ENCODE measurements around the gene ZNF507. TPM values are rescaled to one million over a fixed set of nuclear protein-coding genes. Genes with fewer than 3 reads are reported as not detected.
"Not testable (repeated sequence)": the region's sequence is repeated elsewhere in the genome, so short reads cannot be mapped to it uniquely, and the experiment has no call there.

The ZNF507 gene
- total RNA-seq, 8 experiments from 2014 or later: 7.9 to 31.6 (median 13.0) TPM

DNA sequence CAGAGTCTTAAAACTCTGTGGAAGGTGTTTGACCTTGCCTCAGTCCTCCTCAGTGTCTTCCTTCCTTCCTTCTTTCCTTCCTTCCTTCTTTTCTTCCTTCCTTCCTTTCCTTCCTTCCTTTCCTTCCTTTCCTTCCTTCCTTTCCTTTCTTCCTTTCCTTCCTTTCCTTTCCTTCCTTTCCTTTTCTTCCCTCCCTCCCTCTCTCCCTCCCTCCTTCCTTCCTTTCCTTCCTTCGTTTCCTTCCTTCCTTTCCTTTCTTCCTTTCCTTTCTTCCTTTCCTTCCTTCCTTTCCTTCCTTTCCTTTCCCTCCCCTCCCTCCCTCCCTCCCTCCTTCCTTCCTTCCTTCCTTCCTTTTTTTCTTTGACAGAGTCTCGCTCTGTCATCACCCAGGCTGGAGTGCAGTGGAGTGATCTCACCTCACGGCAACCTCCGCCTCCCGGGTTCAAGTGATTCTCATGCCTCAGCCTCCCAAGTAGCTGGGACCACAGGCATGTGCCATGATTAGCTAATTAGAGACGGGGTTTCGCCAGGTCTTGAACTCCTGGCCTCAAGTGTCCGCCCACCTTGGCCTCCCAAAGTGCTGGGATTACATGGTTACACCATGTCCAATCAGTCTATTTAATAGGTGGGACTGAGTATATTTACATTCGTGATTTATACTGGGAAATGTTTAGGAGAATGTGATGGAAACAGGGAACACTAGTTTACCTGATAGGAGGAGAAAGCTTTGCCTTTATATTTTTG lies 16.3 kb downstream of the ZNF507 start:
- in situ Hi-C loops (cut with MboI; ENCODE audit: low pct_unique_long_range_greater_than_20kb in 2 of 9, low sequenced_read_pairs in 9 of 9, unreplicated experiment in 9 of 9): no loop called here
- no peaks in the 10 kb centered on the region for H3K4me1 ChIP-seq (replicated peaks in 1 of 2)
- H3K27ac ChIP-seq: no peak overlapping the region
- no peak for ATAC-seq (replicated peaks in 6 of 8)
- 40 to 100% (median 96%) methylated on average over 1 to 6 of the region's 9 CpGs for WGBS, 10 experiments
- H3K4me3 ChIP-seq: no peak overlapping the region

GRCh38 chr19:32362318-32362691 lies 16.9 kb downstream of the ZNF507 start:
- in situ Hi-C loops (cut with MboI; ENCODE audit: low pct_unique_long_range_greater_than_20kb in 2 of 9, low sequenced_read_pairs in 9 of 9, unreplicated experiment in 9 of 9): no loop called here
- 85 to 100% (median 95%) methylated on average over 1 to 5 of the region's 5 CpGs; no CpG with 5 or more reads in 1 of the 10 experiments for WGBS, 10 experiments
- H3K27ac ChIP-seq: no peak overlapping the region
- H3K4me1 ChIP-seq (replicated peaks in 1 of 2): no peaks in the 10 kb centered on the region
- H3K4me3 ChIP-seq: no peak overlapping the region
- ATAC-seq (replicated peaks in 6 of 8): no peak

- in situ Hi-C loops (cut with MboI; ENCODE audit: low pct_unique_long_range_greater_than_20kb in 2 of 9, low sequenced_read_pairs in 9 of 9, unreplicated experiment in 9 of 9): no loop called here
- WGBS, 10 experiments: 0 to 100% (median 79%) methylated on average over 1 to 3 of the region's 3 CpGs; no CpG with 5 or more reads in 3 of the 10 experiments
- no peak overlapping the region for H3K4me3 ChIP-seq
- ATAC-seq (replicated peaks in 6 of 8): no peak
- no peak overlapping the region for H3K27ac ChIP-seq
- no peaks in the 10 kb centered on the region for H3K4me1 ChIP-seq (replicated peaks in 1 of 2)
These were observed 17.8 kb downstream of the ZNF507 start for GRCh38 chr19:32363175-32363574.

- no peak overlapping the region for H3K4me3 ChIP-seq
- ATAC-seq (replicated peaks in 6 of 8): peak in 1 of 8 experiments; percentile 14
- in situ Hi-C loops (cut with MboI; ENCODE audit: low pct_unique_long_range_greater_than_20kb in 2 of 9, low sequenced_read_pairs in 9 of 9, unreplicated experiment in 9 of 9): no loop called here
These were observed 18.2 kb downstream of the ZNF507 start for GRCh38 chr19:32363632-32364031.

GRCh38 chr19:32364040-32364439 lies 18.6 kb downstream of the ZNF507 start:
- Histone ChIP-seq H3K4me1 (replicated peaks in 1 of 2) (no peaks in the 10 kb centered on the region), H3K27ac (no peak overlapping the region), H3K4me3 (no peak overlapping the region)
- ATAC-seq (replicated peaks in 6 of 8): no peak
- 86 to 100% (median 100%) methylated on average over 1 of the region's 1 CpG; no CpG with 5 or more reads in 3 of the 10 experiments for WGBS, 10 experiments
- in situ Hi-C loops (cut with MboI; ENCODE audit: low pct_unique_long_range_greater_than_20kb in 2 of 9, low sequenced_read_pairs in 9 of 9, unreplicated experiment in 9 of 9): no loop called here

More at GRCh38 chr19:32363632-32364031, 18.2 kb downstream of the ZNF507 start:
- no peaks in the 10 kb centered on the region for H3K4me1 ChIP-seq (replicated peaks in 1 of 2)
- H3K27ac ChIP-seq: no peak overlapping the region
- 71 to 100% (median 89%) methylated on average over 1 to 3 of the region's 3 CpGs; no CpG with 5 or more reads in 1 of the 10 experiments for WGBS, 10 experiments

GRCh38 chr19:32367063-32367462 lies 21.7 kb downstream of the ZNF507 start:
- H3K4me1 ChIP-seq (replicated peaks in 1 of 2): no peaks in the 10 kb centered on the region
- no peak overlapping the region for H3K27ac ChIP-seq
- ATAC-seq (replicated peaks in 6 of 8): no peak
- 67 to 100% (median 86%) methylated on average over 2 to 6 of the region's 6 CpGs; no CpG with 5 or more reads in 2 of the 10 experiments for WGBS, 10 experiments
- no peak overlapping the region for H3K4me3 ChIP-seq
- in situ Hi-C loops (cut with MboI; ENCODE audit: low pct_unique_long_range_greater_than_20kb in 2 of 9, low sequenced_read_pairs in 9 of 9, unreplicated experiment in 9 of 9): no loop called here

DNA sequence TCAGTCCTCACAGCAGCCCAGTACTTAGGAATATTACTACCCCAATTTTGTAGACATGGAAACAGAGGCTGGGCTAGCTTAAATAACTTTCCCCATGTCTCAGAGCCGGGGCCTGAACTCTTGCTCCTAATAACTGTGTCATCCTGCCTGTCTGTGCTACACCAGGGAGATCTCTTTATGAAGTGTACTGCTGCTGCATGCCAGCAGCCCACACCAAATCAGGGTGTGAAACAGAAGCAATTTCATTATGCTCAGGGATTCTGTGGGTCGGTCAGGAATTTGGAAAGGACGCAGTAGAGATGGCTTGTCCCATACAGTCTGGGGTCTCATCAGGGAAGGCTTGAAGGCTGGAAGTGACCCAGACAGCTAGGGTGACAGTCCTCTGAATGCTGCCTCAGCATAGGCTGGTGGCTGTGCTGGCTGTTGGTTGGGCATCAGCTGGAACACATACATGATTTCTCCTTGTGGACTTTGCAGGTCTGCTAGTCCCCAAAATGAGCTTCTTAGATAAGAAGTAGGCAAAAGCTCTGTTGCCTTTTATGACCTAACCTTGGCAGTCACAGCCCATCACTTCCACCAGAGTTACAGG lies 22.6 kb downstream of the ZNF507 start:
- in situ Hi-C loops (cut with MboI; ENCODE audit: low pct_unique_long_range_greater_than_20kb in 2 of 9, low sequenced_read_pairs in 9 of 9, unreplicated experiment in 9 of 9): no loop called here
- Histone ChIP-seq H3K27ac (no peak overlapping the region), H3K4me3 (no peak overlapping the region), H3K4me1 (replicated peaks in 1 of 2) (no peaks in the 10 kb centered on the region)
- no peak for ATAC-seq (replicated peaks in 6 of 8)
- 20 to 100% (median 100%) methylated on average over 1 to 3 of the region's 3 CpGs; no CpG with 5 or more reads in 5 of the 10 experiments for WGBS, 10 experiments

DNA sequence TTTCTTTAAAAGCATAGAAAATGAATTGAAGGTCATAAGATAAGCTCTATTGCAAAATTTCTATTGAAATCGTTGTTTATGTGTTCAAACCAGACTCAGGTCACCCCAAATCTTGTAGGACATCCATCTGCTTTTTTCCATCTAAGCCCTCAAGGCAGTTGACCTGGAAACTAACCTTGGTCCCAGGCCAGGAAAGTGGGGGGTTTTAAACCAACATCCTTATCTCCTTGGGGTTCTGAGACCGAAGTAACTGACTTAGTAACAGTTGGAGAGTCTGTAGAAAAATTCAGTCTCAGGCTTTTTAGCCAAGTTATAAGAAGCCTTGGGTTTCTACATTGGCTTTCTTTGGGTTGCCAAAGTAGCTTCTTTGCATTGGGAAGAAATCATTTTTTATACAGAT lies 23.4 kb downstream of the ZNF507 start:
- Histone ChIP-seq H3K4me1 (replicated peaks in 1 of 2) (no peaks in the 10 kb centered on the region), H3K4me3 (no peak overlapping the region), H3K27ac (no peak overlapping the region)
- no peak for ATAC-seq (replicated peaks in 6 of 8)
- in situ Hi-C loops (cut with MboI; ENCODE audit: low pct_unique_long_range_greater_than_20kb in 2 of 9, low sequenced_read_pairs in 9 of 9, unreplicated experiment in 9 of 9): no loop called here
- 86 to 100% (median 97%) methylated on average over 1 to 2 of the region's 2 CpGs; no CpG with 5 or more reads in 2 of the 10 experiments for WGBS, 10 experiments

DNA sequence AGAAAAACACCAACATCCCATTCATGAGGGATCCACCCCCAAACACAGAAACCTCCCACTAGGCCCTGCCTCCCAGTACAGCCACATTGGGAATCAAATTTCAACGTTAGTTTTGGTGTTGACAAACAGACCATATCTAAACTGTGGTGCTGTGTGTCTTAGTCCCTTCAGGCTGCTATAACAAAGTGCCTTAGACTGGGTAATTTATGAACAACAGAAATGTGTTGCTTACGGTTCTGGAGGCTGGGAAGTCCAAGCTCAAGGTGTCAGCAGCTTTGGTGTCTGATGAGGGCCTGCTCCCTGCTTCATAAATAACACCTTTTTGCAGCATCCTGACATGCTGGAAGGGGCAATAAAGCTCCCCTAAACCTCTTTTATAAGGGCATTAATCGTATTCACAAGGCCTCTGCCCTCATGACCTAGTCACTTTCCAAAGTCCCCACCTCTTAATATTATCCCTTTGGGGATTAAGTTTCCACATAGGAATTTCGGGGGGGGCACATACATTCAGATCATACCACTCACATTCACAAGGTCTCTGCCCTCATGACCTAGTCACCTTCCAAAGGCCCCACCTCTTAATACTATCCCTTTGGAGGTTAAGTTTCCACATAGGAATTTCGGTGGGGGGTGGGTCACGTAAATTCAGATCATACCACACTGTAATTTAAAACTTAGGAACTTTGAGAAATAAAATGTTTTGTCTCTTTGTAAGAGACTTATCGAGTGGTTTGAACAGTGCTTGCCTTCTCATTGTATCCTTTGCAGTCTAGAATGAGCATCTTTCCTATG lies 27.5 kb downstream of the ZNF507 start:
- 20 to 96% (median 81%) methylated on average over 1 to 6 of the region's 7 CpGs; no CpG with 5 or more reads in 3 of the 10 experiments for WGBS, 10 experiments
- Histone ChIP-seq H3K27ac (no peak overlapping the region), H3K4me1 (replicated peaks in 1 of 2) (no peaks in the 10 kb centered on the region), H3K4me3 (no peak overlapping the region)
- in situ Hi-C loops (cut with MboI; ENCODE audit: low pct_unique_long_range_greater_than_20kb in 2 of 9, low sequenced_read_pairs in 9 of 9, unreplicated experiment in 9 of 9): no loop called here
- ATAC-seq (replicated peaks in 6 of 8): peak in 2 of 8 experiments; percentile 5 to 14

GRCh38 chr19:32373585-32374295 lies 28.3 kb downstream of the ZNF507 start:
- Histone ChIP-seq H3K27ac (no peak overlapping the region), H3K4me3 (no peak overlapping the region), H3K4me1 (replicated peaks in 1 of 2) (no peaks in the 10 kb centered on the region)
- 8 to 56% (median 30%) methylated on average over 2 to 10 of the region's 10 CpGs for WGBS, 10 experiments
- ATAC-seq (replicated peaks in 6 of 8): peak; percentile 91 to 100 (median 99)
- in situ Hi-C loops (cut with MboI; ENCODE audit: low pct_unique_long_range_greater_than_20kb in 2 of 9, low sequenced_read_pairs in 9 of 9, unreplicated experiment in 9 of 9): no loop called here

DNA sequence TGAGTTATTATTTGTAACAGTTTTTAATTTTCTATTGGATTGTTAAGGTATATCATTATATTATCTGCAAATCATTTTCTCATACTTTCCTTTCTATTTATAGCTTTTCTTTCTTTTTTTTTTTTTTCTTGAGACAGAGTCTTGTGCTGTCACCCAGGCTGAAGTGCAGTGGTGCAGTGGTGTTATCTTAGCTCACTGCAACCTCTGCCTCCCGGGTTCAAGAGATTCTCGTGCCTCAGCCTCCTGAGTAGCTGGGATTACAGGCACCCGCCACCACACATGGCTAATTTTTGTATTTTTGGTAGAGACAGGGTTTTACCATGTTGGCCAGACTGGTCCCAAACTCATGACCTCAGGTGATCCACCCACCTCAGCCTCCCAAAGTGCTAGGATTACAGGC lies 29.0 kb downstream of the ZNF507 start:
- H3K4me1 ChIP-seq (replicated peaks in 1 of 2); ATAC-seq (replicated peaks in 6 of 8); H3K27ac ChIP-seq; in situ Hi-C loops (cut with MboI; ENCODE audit: low pct_unique_long_range_greater_than_20kb in 2 of 9, low sequenced_read_pairs in 9 of 9, unreplicated experiment in 9 of 9); H3K4me3 ChIP-seq: not testable (repeated sequence)
- 79 to 100% (median 100%) methylated on average over 1 to 3 of the region's 3 CpGs; no CpG with 5 or more reads in 3 of the 10 experiments for WGBS, 10 experiments

DNA sequence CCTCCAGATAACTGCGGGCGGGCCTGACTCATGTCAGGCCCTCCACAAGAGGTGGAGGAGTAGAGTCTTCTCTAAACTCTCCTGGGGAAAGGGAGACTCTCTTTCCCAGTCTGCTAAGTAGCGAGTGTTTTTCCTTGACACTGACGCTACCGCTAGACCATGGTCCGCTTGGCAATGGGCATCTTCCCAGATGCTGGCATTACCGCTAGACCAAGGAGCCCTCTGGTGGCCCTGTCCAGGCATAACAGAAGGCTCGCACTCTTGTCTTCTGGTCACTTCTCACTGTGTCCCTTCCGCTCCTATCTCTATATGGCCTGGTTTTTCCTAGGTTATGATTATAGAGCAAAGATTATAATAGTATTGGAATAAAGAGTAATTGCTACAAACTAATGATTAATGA lies 31.7 kb downstream of the ZNF507 start:
- H3K4me3 ChIP-seq; ATAC-seq (replicated peaks in 6 of 8); H3K4me1 ChIP-seq (replicated peaks in 1 of 2); H3K27ac ChIP-seq; in situ Hi-C loops (cut with MboI; ENCODE audit: low pct_unique_long_range_greater_than_20kb in 2 of 9, low sequenced_read_pairs in 9 of 9, unreplicated experiment in 9 of 9): not testable (repeated sequence)
- 87 to 100% (median 94%) methylated on average over 1 to 5 of the region's 9 CpGs; no CpG with 5 or more reads in 2 of the 10 experiments for WGBS, 10 experiments

Measured in motor neuron (in vitro differentiated cells).